MM.1S (cell line): Measurements from ENCODE around the gene RAVER2.

Experiments used
- DNase-seq: peaks from one replicate; pipeline ENCODE4 v3.0.0-alpha.2; 2015
- H2AFZ ChIP-seq: fragments of 300-600 bp; sonication (generic); 2 replicates; pipeline ENCODE4 v1.6.0; 2016; ENCODE audit warnings: antibody characterized with exemption, low read length
- H3F3A ChIP-seq: fragments of 300-600 bp; sonication (generic); 2 replicates; pipeline ENCODE4 v1.6.1; 2016; ENCODE audit warnings: mild to moderate bottlenecking, antibody characterized with exemption, low read length, moderate library complexity, mixed read lengths; ENCODE audit not compliant: insufficient read depth
- H3K27ac ChIP-seq: fragments of 300-600 bp; sonication (generic); 2 replicates; pipeline ENCODE4 v1.5.1; 2016; ENCODE audit warnings: mild to moderate bottlenecking, low read length
- H3K27me3 ChIP-seq: fragments of 300-600 bp; sonication (generic); replicated peaks from 2 replicates; pipeline ENCODE4 v1.6.0; 2016; ENCODE audit warnings: low read length; ENCODE audit not compliant: insufficient read depth
- H3K36me3 ChIP-seq: fragments of 300-600 bp; sonication (generic); replicated peaks from 2 replicates; pipeline ENCODE4 v1.6.1; 2016; ENCODE audit warnings: mild to moderate bottlenecking, low read length, mixed read lengths; ENCODE audit not compliant: insufficient read depth
- H3K4me1 ChIP-seq: fragments of 300-600 bp; sonication (generic); 2 replicates; pipeline ENCODE4 v1.6.1; 2016; ENCODE audit warnings: low read length, mixed read lengths
- H3K4me2 ChIP-seq: fragments of 300-600 bp; sonication (generic); 2 replicates; pipeline ENCODE4 v1.6.0; 2016; ENCODE audit warnings: low read depth, low read length
- H3K4me3 ChIP-seq: fragments of 300-600 bp; sonication (generic); 2 replicates; pipeline ENCODE4 v1.5.1; 2016; ENCODE audit warnings: low read length, mixed read lengths
- H3K79me2 ChIP-seq: fragments of 300-600 bp; sonication (generic); 2 replicates; pipeline ENCODE4 v1.6.1; 2016; ENCODE audit warnings: mixed run types, low read length, mixed read lengths
- H3K9ac ChIP-seq: fragments of 300-600 bp; sonication (generic); 2 replicates; pipeline ENCODE4 v1.6.1; 2016; ENCODE audit warnings: low read length, mixed read lengths
- H3K9me2 ChIP-seq: fragments of 300-600 bp; sonication (generic); replicated peaks from 2 replicates; pipeline ENCODE4 v1.6.1; 2016; ENCODE audit warnings: mild to moderate bottlenecking, low read length, mixed read lengths; ENCODE audit not compliant: insufficient read depth
- H3K9me3 ChIP-seq: fragments of 300-600 bp; sonication (generic); replicated peaks from 2 replicates; pipeline ENCODE4 v1.6.1; 2016; ENCODE audit warnings: mild to moderate bottlenecking, low read length, mixed read lengths; ENCODE audit not compliant: insufficient read depth
- H4K20me1 ChIP-seq: fragments of 300-600 bp; sonication (generic); 2 replicates; pipeline ENCODE4 v1.6.1; 2016; ENCODE audit warnings: mild to moderate bottlenecking, low read length, moderate library complexity, mixed read lengths; ENCODE audit not compliant: insufficient read depth
- CTCF ChIP-seq: fragments of 300-600 bp; sonication (generic); IDR thresholded peaks from 2 replicates; pipeline ENCODE4 v1.5.1; 2016; ENCODE audit warnings: antibody characterized with exemption, low read length, mixed read lengths
- EZH2 ChIP-seq: fragments of 300-600 bp; sonication (generic); optimal IDR thresholded peaks from 2 replicates; pipeline ENCODE3; 2017; ENCODE audit warnings: low read depth, mild to moderate bottlenecking, antibody characterized with exemption, low read length, mixed read lengths
- EZH2phosphoT487 ChIP-seq: fragments of 300-600 bp; sonication (generic); IDR thresholded peaks from 2 replicates; pipeline ENCODE4 v1.6.1; 2018; ENCODE audit warnings: antibody characterized with exemption, low read length

Gene RAVER2

DNA sequence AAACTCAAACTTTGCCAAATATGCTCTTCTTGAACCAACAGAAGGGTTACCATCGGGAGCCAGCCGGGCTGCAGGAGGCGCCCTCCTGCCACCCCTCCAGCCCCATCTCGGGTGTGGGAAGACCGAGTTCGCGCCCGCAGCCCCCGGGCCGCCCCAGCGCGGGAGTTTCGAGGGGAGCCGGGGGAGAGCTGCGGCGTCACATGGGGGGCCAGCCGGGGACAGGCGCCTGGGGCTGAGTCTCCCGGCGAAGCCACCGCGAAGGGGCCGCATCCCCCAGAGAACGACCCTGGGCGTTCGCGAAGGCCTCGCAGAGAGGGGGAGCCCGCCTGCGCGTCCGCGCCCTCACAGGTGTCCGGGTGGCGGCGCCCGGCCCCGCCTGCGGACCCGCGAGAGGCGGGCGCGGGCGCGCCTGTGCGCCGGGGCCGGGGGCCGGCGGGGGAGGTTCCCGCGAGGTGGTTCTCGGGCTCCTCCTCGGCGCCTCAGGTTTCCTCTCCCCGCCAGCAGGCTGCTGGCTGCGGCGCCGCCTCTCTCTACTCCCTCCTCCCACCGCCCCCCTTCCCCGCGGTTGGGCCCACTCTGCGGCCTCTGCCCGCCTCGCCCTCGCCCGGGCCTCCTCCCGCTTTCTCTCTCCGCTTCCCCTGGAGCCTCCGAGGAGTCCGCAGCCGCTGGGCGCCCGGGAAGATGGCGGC, at the start of gene RAVER2:
Gene RAVER2, plus strand, starts transcription at position 584 of the 689 bp plus-strand sequence. Its CDS starts 98 bp downstream, at position 682.
- peak within 1 kb of the TSS; percentile 89 for H2AFZ ChIP-seq
- peak; percentile 54 for TF ChIP-seq CTCF
- no peak for TF ChIP-seq EZH2phosphoT487
- peaks cover 36% of the 10 kb centered on the region for H3K79me2 ChIP-seq
- no peaks in the 10 kb centered on the region for H3K27me3 ChIP-seq
- peak within 1 kb of the TSS; percentile 77 for H3K4me3 ChIP-seq
- no peaks in the 10 kb centered on the region for H3K9me2 ChIP-seq
- peaks cover 15% of the 10 kb centered on the region; the same call in 1 of the 2 replicates for H3F3A ChIP-seq
- H3K4me2 ChIP-seq = peak within 1 kb of the TSS; percentile 83
- peaks cover 13% of the 10 kb centered on the region for H3K4me1 ChIP-seq
- H3K9ac ChIP-seq = peak within 1 kb of the TSS; percentile 72
- DNase-seq = peak; percentile 87
- 0 out of 2 replicates have a peak, but pooled peaks cover 4% of the 10 kb centered on the region for H3K36me3 ChIP-seq
- H3K9me3 ChIP-seq = no peaks in the 10 kb centered on the region
- H4K20me1 ChIP-seq = no peaks in the 10 kb centered on the region; the same call in 1 of the 2 replicates
- H3K27ac ChIP-seq = peak within 1 kb of the TSS; percentile 54; the same call in 1 of the 2 replicates

GRCh38 chr1:64696879-64697278, 48.0 kb upstream of the RAVER2 start:
- Histone ChIP-seq H3K27ac (no peak overlapping the region), H4K20me1 (no peaks in the 10 kb centered on the region), H2AFZ (no peak overlapping the region), H3K36me3 (no peaks in the 10 kb centered on the region), H3K79me2 (no peaks in the 10 kb centered on the region), H3K4me1 (no peaks in the 10 kb centered on the region), H3K9me3 (no peaks in the 10 kb centered on the region), H3K27me3 (no peaks in the 10 kb centered on the region), H3K4me3 (no peak overlapping the region), H3F3A (no peaks in the 10 kb centered on the region), H3K4me2 (no peak overlapping the region), H3K9me2 (no peaks in the 10 kb centered on the region), H3K9ac (no peak overlapping the region)
- DNase-seq = no peak
- no peak for TF ChIP-seq EZH2
- TF ChIP-seq CTCF = no peak
- TF ChIP-seq EZH2phosphoT487 = no peak

GRCh38 chr1:64699327-64699726, 45.5 kb upstream of the RAVER2 start:
- Histone ChIP-seq H3K27ac (no peak overlapping the region), H2AFZ (no peak overlapping the region), H3K9ac (no peak overlapping the region), H3K9me3 (no peaks in the 10 kb centered on the region), H3K4me3 (no peak overlapping the region), H3K4me1 (no peaks in the 10 kb centered on the region), H3K4me2 (no peak overlapping the region), H3K9me2 (no peaks in the 10 kb centered on the region), H3F3A (no peaks in the 10 kb centered on the region), H4K20me1 (no peaks in the 10 kb centered on the region), H3K79me2 (no peaks in the 10 kb centered on the region), H3K36me3 (no peaks in the 10 kb centered on the region), H3K27me3 (no peaks in the 10 kb centered on the region)
- no peak for TF ChIP-seq CTCF
- TF ChIP-seq EZH2 = no peak
- TF ChIP-seq EZH2phosphoT487 = no peak
- DNase-seq = no peak
